Activated CD4-positive, CD25-positive, alpha-beta regulatory T cell treated with anti-CD3 and anti-CD28 coated beads, Interleukin-2, amount 50 U/mL, for 72 hours (primary cell): ENCODE data around the gene SPC25.
A peak's percentile ranks its signal among the peaks of the same experiment; 100 is the strongest.
"Not testable (repeated sequence)": the region's sequence is repeated elsewhere in the genome, so short reads cannot be mapped to it uniquely, and the experiment has no call there.

Experiments
- DNase-seq: peaks from one replicate; pipeline ENCODE4 v3.0.0; 2021

SPC25 gene, protein sequence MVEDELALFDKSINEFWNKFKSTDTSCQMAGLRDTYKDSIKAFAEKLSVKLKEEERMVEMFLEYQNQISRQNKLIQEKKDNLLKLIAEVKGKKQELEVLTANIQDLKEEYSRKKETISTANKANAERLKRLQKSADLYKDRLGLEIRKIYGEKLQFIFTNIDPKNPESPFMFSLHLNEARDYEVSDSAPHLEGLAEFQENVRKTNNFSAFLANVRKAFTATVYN

DNA sequence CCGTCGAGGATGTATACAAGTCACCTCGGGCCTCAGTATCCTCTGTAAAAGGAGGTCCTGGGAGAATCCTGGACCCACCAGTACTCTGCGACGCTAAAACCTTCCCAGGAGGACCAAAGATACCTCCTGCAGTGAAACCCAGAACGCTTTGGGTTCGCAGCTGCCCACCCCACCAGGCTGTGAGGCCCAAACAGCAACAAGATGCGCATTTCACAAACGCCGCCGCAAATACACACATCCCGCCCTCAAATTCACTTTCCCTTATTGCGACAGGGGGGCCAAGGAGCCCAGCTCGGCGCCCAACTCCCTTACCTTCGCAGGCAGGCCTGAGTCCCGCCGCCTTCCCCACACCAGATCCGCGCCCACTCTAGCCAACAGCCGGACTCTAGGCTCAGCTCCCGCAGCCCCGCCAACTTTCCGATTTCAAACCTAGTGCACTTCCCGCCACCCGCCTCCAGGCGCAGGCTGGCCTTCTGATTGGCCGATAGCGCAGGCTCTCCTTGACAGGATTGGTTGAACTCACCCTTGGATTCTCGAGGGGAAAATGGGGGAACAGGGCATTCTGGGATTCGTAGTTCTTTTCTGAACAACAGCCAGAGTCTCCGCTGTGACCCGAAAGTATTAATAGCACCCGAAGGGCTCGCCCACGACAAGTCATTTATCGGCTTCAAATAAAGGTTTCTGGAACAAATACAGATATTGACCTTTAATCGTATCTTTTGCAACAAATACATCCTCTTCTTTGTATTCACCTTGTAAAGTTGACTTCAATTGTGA lies at the start of gene SPC25:
TSS of gene SPC25 (minus strand) at position 425 of the 777 bp plus-strand sequence. CDS start 911 bp downstream, outside the sequence.
- DNase-seq: peak; percentile 79

DNA sequence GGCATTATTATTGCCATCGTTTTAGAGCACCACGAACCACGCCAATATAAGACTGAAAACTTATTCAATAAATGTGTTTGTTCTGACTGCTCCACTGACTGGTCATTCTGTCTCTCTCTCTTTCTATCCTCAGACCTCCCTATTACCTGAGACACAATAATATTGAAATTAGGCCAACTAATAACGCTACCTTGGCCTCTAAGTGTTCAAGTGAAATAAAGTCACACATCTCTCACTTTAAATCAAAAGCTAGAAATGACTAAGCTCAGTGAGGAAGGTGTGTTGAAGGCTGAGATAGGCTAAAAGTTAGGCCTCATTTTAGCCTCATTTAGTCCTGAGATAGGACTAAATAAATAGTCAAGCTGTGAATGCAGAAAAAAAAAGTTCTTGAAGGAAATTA lies 49.7 kb upstream of the SPC25 start:
- no peak for DNase-seq

DNA sequence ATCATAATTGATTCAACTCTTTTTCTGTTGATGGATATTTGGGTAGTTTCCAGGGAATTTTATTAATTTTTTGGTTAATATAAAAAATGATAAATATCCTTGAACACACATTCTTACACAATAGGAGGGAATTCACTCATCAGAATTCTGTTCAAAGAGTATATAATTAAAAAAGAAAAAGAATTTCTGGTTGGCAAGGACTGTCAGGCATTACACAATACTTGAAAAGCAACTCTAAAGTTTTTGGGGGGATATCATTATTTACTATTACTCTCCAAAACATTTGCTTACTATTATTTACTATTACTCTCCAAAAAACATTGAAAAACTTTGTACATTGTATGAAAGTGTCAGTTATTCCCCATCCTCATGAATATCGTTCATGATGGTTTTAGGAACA lies 48.8 kb upstream of the SPC25 start:
- DNase-seq: no peak

DNA sequence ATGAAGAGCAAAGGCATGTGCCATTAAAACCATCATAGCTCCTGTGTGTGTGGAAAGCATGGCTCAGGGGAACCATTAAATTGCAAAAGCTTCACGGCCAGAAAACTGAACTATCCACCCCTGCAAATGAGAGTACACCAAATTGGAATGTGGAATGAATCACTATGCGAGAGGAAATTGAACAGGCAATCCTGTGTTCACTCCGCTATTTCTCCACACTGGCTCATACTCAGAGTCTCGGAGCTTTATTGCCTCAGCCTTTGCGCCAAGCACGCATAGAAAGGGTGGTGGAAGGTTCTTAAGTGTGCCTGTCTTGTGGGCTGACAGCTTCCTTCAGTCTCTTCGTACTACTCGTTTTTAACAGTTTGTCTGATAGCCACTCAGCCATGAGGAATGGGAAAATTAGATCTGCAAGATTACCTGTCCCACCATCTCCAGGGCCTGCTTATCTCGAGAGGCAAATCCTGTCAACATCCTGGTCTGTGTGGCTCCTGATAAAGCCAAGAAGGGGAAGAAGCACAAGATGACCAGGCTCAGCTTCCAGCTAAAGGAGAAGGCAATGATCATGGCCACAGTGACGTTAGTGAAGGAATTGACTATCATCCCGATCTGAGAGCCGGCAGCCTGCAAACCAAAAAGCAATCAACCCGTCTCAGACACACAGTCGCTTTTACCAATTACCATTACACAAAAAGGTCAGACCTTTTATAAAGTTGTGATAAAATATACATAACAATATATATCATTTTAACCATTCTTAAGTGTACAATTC lies 45.8 kb upstream of the SPC25 start:
- no peak for DNase-seq

DNA sequence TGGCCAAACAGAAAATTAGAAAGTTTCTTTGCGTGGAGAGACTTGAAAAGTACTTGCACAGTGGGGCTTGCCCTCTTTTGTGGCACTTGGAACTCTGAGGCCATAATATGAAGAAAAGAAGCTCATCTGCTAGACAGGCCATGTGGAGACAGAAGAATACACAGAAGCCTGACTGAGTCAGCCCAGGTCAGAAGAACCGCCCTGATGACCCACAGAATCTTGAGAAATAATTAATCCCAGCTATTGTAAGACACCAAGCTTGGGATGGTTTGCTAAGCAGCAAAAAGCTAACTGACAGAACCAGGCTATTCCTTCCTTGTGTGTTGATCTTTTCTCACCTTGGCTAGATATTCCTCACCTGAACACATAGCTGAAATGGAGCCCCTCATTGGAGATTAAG lies 44.6 kb upstream of the SPC25 start:
- no peak for DNase-seq

DNA sequence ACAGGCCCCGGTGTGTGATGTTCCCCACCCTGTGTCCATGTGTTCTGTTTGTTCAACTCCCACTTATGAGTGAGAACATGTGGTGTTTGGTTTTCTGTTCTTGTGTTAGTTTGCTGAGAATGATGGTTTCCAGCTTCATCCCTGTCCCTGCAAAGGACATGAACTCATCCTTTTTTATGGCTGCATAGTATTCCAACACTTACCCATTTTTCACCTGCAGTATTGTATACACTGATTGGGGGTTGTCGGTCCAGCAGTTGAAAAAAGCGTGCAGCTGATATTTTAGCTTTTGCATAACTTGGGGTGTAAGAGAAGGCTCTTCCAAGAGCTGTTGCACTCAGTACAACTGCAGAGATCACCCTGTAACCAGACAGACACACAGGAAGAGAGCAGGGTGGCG lies 41.9 kb upstream of the SPC25 start:
- DNase-seq: not testable (repeated sequence)

DNA sequence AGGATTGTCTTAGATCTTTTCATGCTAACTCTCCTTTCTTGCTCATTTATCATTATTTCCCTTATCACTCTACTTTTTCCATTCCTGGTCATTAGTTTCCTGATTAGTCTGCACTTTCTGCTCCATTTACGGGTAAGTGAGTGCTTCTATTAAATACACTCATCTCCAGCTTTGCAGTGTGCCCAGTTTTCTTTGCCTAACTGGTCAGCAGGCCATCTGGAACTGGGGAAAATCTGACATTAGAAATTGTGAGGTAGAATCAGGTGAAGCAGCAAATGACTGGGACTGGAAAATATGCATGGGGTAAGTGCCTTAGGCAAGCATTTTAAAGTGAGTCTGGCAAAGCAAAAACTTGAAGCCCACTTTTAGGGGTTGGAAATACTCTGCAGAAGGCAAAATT lies 40.0 kb upstream of the SPC25 start:
- DNase-seq: no peak

DNA sequence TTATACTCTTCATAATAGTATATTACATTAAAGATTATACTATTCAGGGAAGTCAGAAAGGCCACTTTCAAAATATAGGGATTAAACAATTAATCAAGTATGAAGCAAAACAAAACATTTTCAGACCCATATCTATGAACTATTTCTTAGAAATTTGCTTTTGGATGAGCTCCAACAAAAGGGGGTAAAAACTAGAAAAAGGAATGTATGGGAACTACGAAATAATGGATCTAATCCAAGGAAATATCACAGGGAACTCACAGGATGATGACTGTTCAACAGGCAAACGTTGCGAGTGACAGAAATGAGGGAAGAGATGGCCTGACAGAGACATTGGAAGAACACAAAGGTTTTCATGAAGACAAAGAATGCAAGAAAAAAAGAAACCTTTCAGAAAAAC lies 38.8 kb upstream of the SPC25 start:
- no peak for DNase-seq

DNA sequence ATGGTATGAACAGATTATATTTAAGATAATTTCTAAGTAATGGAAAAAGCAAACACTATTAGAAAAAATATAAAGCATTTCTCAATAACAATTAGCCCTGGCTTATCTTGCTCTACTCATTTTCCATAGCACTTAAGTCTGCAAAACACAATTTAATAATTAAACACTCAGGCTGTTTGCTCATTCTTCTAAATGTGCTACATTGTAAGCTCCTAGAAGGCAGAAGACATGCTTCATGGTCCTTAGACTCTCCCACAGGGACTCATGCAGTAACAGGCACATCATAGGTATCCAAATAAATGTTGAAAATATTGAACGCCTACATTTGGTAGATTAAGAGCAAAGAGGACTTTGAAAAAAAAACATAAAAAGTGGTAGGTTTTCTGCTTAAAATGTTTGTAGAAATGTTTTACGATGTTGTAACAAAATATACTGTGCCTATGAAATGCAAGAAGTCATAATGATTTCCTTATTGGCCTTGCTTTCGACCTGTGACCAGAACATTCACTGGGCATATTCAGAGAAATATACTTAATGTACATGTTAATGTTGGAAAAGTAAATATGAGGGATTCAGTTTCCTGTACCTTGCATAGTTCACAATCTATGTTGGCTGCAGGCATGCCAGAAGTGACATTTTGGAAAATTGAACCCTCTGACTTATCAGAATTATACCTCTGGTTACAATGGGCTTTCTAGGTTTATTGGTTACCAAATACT lies 38.0 kb upstream of the SPC25 start:
- DNase-seq: no peak

DNA sequence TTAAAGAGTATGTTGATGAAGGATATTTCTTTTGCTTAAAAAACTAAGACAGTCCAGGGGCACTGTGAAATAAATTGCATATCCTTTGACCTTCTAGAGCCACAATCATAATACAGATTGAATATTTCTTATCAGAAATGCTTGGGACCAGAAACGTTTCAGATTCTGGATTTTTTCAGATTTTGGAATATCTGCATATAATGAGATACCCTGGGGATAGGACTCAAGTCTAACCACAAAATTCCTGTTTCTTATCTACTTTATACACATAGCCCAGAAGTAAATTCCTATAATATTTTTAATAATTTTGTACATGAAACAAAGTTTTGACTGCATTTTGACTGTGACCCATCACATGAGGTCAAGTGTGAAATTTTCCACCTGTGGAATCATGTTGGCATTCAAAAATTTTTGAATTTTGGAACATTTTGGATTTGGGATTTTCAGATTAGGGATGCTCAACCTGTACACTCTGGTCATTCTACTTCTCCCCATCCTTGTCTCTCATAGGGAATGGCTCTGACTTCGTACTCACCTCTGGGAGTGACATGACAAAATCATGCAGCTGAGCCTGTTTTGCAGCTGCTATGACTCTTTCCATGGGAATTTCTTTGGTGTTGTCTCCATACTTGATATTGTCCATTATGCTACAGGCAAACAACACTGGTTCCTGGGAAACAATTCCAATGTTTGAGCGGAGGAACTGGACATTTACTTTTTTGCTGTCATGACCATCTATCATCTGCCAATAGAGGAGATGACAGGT lies 36.6 kb upstream of the SPC25 start:
- DNase-seq: no peak

DNA sequence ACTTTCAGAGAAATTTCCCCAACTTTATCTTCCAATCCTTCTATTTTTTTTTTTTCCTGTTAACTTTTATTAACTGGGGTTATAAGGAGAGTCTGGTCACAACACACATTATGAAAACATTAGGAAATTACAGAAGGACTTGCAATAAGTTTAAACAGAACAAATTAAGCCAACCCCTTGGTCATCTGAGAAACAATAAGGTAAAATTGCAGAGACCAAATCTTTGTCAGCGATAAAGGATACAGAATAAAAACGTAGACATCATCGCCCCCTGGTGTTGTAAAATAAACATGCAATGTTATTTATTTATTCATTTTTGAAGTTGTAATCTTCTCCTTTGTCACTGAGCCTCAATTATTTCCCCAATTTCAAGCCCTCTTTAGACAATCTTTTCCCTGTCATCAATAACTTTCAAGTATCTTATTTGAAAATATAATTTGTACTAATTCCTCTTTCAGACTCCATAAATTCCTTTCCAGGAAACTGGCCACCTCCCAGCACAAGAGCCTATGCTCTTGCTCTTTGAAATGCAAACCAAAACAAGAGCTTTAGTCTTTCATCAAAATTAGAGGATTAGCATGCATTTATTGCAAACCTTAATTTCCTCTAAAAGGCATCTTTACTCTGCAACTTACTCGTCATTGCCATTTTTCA lies 30.4 kb upstream of the SPC25 start:
- no peak for DNase-seq

DNA sequence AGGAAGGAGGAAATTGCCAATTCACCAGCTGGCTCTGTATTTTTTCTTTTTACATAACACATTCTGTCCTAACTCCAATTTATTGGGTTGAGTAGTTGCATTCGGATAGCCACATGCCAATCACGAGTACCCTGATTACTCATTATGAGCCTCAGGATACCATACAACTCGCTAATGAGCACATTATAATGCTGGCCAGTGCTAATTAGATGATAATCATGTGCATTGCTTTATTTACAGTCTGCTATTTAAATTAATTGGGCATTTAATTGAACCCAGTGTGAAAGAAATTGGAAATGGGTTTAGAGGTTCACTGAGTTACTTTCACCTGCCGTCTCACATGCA lies 26.1 kb upstream of the SPC25 start:
- no peak for DNase-seq

DNA sequence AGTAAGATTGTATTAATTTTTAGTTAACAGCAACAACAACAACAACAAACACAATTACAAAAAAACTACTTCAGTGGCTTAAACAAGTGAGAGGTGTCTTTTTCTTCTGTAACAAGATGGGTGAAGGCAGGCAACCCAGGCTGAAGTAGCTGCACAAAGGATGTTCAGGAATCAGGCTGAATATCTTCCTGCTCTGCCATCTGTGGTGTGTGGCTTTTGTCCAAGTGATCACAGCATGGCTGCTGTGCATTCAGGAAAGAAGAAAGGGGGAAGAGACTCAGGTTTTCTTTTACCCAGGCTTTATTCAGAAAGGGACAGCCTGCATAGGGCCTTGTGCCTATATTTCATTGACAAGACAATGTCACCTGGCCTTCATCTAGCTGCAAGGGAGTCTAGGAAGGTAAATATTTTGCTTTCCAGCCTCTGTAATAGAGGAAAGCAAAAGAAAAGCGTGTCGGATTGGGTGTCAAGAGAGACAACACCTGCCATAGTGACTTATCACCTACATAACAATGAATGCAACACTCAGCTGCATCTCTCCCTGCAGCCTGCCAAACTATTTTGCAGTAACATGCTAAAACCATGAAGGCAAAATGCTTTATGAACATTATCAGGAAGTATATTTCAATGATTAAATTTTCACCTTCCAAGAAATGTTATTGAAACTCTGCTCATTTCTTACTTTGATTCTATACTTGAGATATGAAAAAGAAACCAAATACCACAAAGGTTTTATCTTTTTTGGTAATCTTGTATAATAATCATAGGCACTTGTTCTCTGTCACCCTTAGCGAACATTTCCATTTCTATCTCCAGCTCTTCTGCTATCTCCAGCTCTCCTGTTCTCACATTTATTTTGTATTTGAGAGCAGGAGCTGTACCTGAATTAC lies 25.5 kb upstream of the SPC25 start:
- no peak for DNase-seq

DNA sequence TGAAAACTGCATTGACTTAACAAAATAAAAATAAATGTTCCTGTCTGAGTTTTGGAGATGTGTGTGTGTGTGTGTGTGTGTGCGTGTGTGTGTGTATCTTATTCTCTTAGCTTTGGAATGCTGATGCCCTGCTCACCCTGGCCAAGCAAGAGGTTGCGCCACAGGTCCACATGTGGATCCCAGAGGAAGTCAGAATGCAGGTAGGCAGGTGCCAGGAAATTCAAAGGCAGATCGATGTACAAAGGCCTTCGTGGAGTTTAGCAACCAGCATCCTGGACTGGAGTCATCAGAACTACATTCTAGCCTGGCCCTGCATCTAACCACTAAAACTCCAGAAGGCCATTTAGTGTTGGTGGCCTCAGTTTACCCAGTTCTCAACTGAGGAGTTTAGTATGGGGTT lies 23.3 kb upstream of the SPC25 start:
- DNase-seq: no peak

DNA sequence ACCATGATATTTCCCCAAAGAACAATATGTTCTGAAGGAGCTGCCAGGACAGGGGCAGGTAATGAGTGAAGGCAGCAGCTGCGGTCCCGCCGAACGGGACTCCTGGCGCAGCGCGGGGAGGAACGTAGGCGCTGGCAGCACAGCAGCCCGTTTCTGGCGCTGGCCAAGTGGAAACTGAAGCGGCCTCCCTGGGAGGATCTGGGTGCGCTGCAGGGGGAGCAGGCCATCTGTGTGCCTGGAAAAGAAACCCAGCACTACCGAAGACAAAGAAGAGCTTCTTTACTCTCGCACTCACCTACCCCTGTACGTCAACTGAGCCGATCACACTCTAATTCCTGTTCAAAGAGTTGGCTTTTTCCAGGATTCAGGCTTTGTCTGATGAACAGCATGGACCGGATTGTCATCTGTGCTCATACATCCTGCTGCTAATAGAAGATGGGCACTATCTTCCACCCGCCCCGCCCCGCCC lies 22.7 kb upstream of the SPC25 start:
- no peak for DNase-seq

DNA sequence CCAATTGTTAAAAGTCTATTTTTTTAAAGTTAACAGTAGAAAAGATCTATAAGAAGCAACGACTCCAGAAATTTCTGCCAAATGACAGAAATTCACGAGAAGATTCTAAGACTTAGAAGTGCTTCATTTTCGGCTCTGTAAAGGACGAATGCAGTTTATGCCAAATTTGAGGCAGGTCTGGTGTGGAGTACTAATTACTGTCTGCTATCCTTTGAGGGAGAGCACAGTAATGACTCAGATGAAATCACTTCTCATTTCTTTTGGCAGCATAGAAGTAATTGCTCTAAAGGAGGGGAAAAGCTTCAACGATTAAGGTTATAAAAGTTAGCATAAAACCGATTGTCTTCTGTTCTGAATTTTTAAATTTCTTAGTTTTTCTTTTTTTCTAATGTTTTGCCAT lies 22.2 kb upstream of the SPC25 start:
- DNase-seq: no peak

DNA sequence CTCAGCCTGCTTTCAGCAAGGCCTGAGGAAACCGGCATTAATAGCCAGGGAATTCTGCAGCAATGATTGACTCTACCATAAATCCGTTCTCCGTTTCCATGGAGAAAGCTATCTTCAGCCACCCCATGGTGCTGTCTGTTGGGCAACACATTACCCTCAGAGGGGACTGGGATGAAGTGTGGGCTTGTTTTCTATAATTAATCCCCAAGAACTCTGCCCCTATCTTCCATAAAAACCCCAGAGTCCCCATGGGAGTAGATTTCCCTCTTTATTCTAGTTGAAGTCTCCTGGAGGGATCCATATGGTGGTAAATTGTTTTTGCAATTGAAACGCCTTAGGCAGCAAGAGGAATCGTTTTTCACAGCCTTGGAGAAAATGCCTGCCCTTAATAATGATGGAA lies 20.1 kb upstream of the SPC25 start:
- DNase-seq: no peak

DNA sequence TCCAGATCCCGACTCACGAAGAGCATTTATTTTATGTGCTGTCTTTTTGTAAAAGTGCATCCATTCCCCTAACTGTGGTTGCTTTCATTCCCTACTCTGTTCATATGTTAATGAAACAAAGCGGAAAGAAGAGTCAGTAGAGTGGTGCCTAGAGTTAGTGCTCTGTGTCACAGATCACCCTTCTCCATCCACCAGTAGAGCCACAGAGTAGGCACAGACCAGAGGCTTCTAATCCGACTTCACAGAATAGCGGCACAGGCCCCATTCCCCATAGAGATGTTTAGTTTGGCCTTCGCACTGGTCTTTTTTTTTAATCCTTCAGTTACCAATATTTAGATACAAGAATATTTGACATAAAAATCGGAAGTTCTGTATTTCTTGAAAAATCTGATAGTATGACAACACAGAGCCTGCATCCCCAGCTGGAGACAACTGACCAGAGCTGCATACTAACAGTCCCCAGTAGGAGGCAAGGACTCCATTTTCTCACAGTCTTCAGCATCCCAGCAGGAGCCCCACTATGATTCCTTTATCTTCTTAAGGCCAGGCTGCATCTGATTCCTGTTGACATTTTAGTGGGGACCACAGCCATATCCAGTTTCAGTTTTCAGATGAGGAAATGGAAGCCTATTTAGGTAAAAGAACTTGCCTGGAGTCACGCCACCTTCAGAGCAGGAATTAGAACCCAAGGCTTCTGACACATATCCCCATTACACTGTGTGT lies 17.9 kb upstream of the SPC25 start:
- no peak for DNase-seq

DNA sequence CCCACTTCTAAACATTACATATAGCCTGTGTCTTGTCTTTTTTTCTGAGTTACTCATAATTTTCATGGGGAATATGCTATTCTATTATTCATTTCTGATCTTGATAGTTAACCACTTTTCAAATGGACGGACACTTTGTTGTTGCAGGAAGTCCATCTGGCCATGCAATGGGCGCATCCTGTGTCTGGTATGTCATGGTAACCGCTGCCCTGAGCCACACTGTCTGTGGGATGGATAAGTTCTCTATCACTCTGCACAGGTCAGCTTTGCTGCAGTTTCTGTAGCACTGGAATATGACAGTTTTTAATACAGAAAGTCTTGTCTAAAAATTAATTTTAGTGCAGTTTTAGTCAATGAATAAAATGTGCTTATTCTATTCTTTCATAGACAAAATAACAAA lies 14.1 kb upstream of the SPC25 start:
- no peak for DNase-seq

DNA sequence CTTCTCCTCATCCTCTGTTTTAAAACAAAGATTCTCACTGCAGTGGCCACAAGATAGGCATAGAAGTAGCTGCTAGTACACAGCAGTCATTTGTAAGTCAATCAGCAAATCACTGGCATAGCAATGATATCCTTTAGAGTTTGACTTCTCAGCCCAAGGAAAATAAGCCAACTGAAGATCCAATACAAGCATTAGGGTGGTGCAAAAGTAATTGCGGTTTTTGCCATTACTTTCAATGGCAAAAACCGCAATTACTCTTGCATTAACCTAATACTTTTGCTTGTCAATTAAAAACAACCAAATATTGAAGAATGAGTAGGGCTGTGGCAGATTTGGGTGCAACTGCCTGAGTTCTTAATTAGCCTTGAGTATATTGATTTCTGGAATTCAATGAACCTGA lies 13.7 kb upstream of the SPC25 start:
- DNase-seq: no peak
